Neuronal stem cell (in vitro differentiated cells): Measurements from ENCODE around the gene SYNDIG1.

ENCODE experiments used
- DNase-seq: peaks from one replicate; pipeline ENCODE4 v3.0.0-alpha.2; 2013; ENCODE audit warnings: low spot score
- H2AFZ ChIP-seq: one replicate; pipeline ENCODE4 v1.6.1; 2013; ENCODE audit warnings: mild to moderate bottlenecking, low read length, inconsistent platforms
- H2AK5ac ChIP-seq: 2 replicates; pipeline ENCODE4 v1.6.1; 2013; ENCODE audit warnings: low read depth, mild to moderate bottlenecking, inconsistent platforms, low read length, moderate library complexity, mixed read lengths
- H2BK120ac ChIP-seq: 2 replicates; pipeline ENCODE4 v1.6.1; 2013; ENCODE audit warnings: low read depth, mild to moderate bottlenecking, inconsistent platforms, low read length, moderate library complexity, mixed read lengths
- H2BK12ac ChIP-seq: one replicate; pipeline ENCODE4 v1.6.1; 2013; ENCODE audit warnings: low read length, inconsistent platforms
- H2BK15ac ChIP-seq: 2 replicates; pipeline ENCODE4 v1.6.1; 2013; ENCODE audit warnings: mild to moderate bottlenecking, low read length, inconsistent platforms, mixed read lengths
- H2BK5ac ChIP-seq: one replicate; pipeline ENCODE4 v1.6.1; 2013; ENCODE audit warnings: inconsistent platforms, mild to moderate bottlenecking, low read length, moderate library complexity
- H3K14ac ChIP-seq: one replicate; pipeline ENCODE4 v1.6.1; 2013; ENCODE audit warnings: low read length, inconsistent platforms
- H3K18ac ChIP-seq: 2 replicates; pipeline ENCODE4 v1.6.1; 2013; ENCODE audit warnings: low read length, inconsistent platforms
- H3K23ac ChIP-seq: 2 replicates; pipeline ENCODE4 v1.6.1; 2013; ENCODE audit warnings: low read depth, mild to moderate bottlenecking, mixed read lengths, low read length, inconsistent platforms; ENCODE audit not compliant: poor library complexity
- H3K27ac ChIP-seq: replicated peaks from 3 replicates; pipeline ENCODE4 v1.5.1; 2013; ENCODE audit warnings: low read length, inconsistent platforms
- H3K27me3 ChIP-seq, 3 experiments: 2 replicates each; pipeline ENCODE4 v1.6.1; 2013; ENCODE audit warnings: low read length in 3 of 3, mild to moderate bottlenecking in 2 of 3, inconsistent platforms in 1 of 3, low read depth in 1 of 3, mixed read lengths in 1 of 3, moderate library complexity in 1 of 3; ENCODE audit not compliant: control insufficient read depth in 3 of 3, insufficient read depth in 3 of 3
- H3K36me3 ChIP-seq, 2 donors: replicated peaks in 1 of 2; 2 replicates each; pipeline ENCODE4 v1.6.1; 2013; ENCODE audit warnings: low read length in 2 of 2; ENCODE audit not compliant: control insufficient read depth in 2 of 2, insufficient read depth in 2 of 2
- H3K4ac ChIP-seq: 2 replicates; pipeline ENCODE4 v1.6.1; 2013; ENCODE audit warnings: inconsistent platforms, mild to moderate bottlenecking, low read length, moderate library complexity
- H3K4me1 ChIP-seq, 2 donors: 1 replicate in 1 of 2; 2 replicates in 1 of 2; pipeline ENCODE4 v1.6.1; 2013; ENCODE audit warnings: low read length in 2 of 2, low read depth in 1 of 2; ENCODE audit not compliant: control insufficient read depth in 2 of 2, insufficient read depth in 1 of 2
- H3K4me2 ChIP-seq: one replicate; pipeline ENCODE4 v1.6.1; 2013; ENCODE audit warnings: mild to moderate bottlenecking, low read length, inconsistent platforms; ENCODE audit not compliant: insufficient read depth, poor library complexity, severe bottlenecking
- H3K4me3 ChIP-seq, 2 donors: 2 replicates each; pipeline ENCODE4 v1.5.1; 2013; ENCODE audit warnings: low read length in 2 of 2, mild to moderate bottlenecking in 2 of 2, inconsistent platforms in 1 of 2, moderate library complexity in 1 of 2
- H3K79me1 ChIP-seq: one replicate; pipeline ENCODE4 v1.6.1; 2013; ENCODE audit warnings: low read depth, mild to moderate bottlenecking, inconsistent platforms, low read length, moderate library complexity
- H3K9ac ChIP-seq: one replicate; pipeline ENCODE4 v1.6.1; 2013; ENCODE audit warnings: mild to moderate bottlenecking, low read depth, low read length, inconsistent platforms; ENCODE audit not compliant: poor library complexity
- H3K9me3 ChIP-seq, 2 donors: replicated peaks in 1 of 2; 2 replicates each; pipeline versions ENCODE3 to v1.6.1; 2013; ENCODE audit warnings: low read length in 2 of 2, mild to moderate bottlenecking in 2 of 2, inconsistent platforms in 1 of 2, low read depth in 1 of 2, mixed read lengths in 1 of 2, moderate library complexity in 1 of 2; ENCODE audit not compliant: control insufficient read depth in 2 of 2, insufficient read depth in 1 of 2
- H4K8ac ChIP-seq: one replicate; pipeline ENCODE4 v1.6.1; 2013; ENCODE audit warnings: low read depth, mild to moderate bottlenecking, inconsistent platforms, low read length, moderate library complexity
- H4K91ac ChIP-seq: one replicate; pipeline ENCODE4 v1.6.1; 2013; ENCODE audit warnings: low read length, low read depth, mild to moderate bottlenecking, inconsistent platforms; ENCODE audit not compliant: poor library complexity
- WGBS, 2 donors: extraction: QIAGEN DNeasy Blood & Tissue Kit; methylation state at CpG; one replicate each; pipeline ENCODE4 v1.1.7; 2013; ENCODE audit warnings: missing lambda C conversion rate in 2 of 2, mixed read lengths in 1 of 2; ENCODE audit not compliant: insufficient read length in 2 of 2, insufficient replicate concordance in 1 of 2; ENCODE audit errors: extremely low coverage in 2 of 2; 5-methylcytosine and 5-hydroxymethylcytosine counted together

Gene SYNDIG1

GRCh38 chr20:24460712-24461111 lies 8.7 kb upstream of the SYNDIG1 start:
- Histone ChIP-seq H3K27ac (no peak overlapping the region), H2BK5ac (no peak overlapping the region), H3K4me2 (no peak overlapping the region), H4K91ac (no peak overlapping the region), H3K14ac (no peak overlapping the region), H2BK12ac (no peak overlapping the region), H3K4ac (no peak overlapping the region), H3K18ac (no peak overlapping the region), H2AK5ac (no peak overlapping the region), H3K23ac (no peak overlapping the region), H2BK15ac (no peak overlapping the region), H3K9ac (no peak overlapping the region), H3K36me3 (no peaks in the 10 kb centered on the region), H3K27me3 (no peaks in the 10 kb centered on the region), H3K4me3 (no peak overlapping the region), H4K8ac (no peak overlapping the region), H3K79me1 (no peaks in the 10 kb centered on the region), H3K9me3 (no peaks in the 10 kb centered on the region), H2AFZ (no peak overlapping the region), H2BK120ac (no peak overlapping the region), H3K4me1 (peaks cover 0 to 32% of the 10 kb centered on the region in 2 donors)
- no CpG with 5 or more reads among the region's 7 CpGs for WGBS, 2 donors
- DNase-seq: no peak

- Histone ChIP-seq H2AFZ (no peak overlapping the region), H3K4me2 (no peak overlapping the region), H3K27ac (no peak overlapping the region), H3K4ac (no peak overlapping the region), H2AK5ac (peak overlapping the region; percentile 72), H3K4me3 (no peak overlapping the region), H4K91ac (no peak overlapping the region), H2BK5ac (no peak overlapping the region), H3K18ac (peak overlapping the region; percentile 34), H3K36me3 (no peaks in the 10 kb centered on the region), H3K4me1 (peaks cover 0 to 28% of the 10 kb centered on the region in 2 donors), H2BK15ac (no peak overlapping the region), H2BK12ac (no peak overlapping the region), H3K79me1 (no peaks in the 10 kb centered on the region), H3K23ac (no peak overlapping the region), H3K27me3 (peaks cover 0 to 3% (median 0%) of the 10 kb centered on the region in 3 experiments), H3K9me3 (no peaks in the 10 kb centered on the region), H2BK120ac (no peak overlapping the region), H3K14ac (no peak overlapping the region), H3K9ac (no peak overlapping the region), H4K8ac (no peak overlapping the region)
- no CpG with 5 or more reads among the region's 3 CpGs for WGBS, 2 donors
- DNase-seq: no peak
Measured at GRCh38 chr20:24461848-24462247, 7.6 kb upstream of the SYNDIG1 start.

- Histone ChIP-seq H3K23ac (no peak overlapping the region), H3K9ac (no peak overlapping the region), H2AK5ac (no peak overlapping the region), H3K4me1 (peaks cover 0 to 27% of the 10 kb centered on the region in 2 donors), H3K27ac (no peak overlapping the region), H3K36me3 (no peaks in the 10 kb centered on the region), H3K4me3 (no peak overlapping the region), H3K4ac (no peak overlapping the region), H2BK15ac (no peak overlapping the region), H3K18ac (no peak overlapping the region), H3K27me3 (peaks cover 0 to 10% (median 0%) of the 10 kb centered on the region in 3 experiments), H3K9me3 (no peaks in the 10 kb centered on the region), H4K8ac (no peak overlapping the region), H2BK120ac (no peak overlapping the region), H3K79me1 (no peaks in the 10 kb centered on the region), H4K91ac (no peak overlapping the region), H2BK12ac (no peak overlapping the region), H2BK5ac (no peak overlapping the region), H3K4me2 (no peak overlapping the region), H2AFZ (no peak overlapping the region), H3K14ac (no peak overlapping the region)
- peak; percentile 30 for DNase-seq
- no CpG with 5 or more reads among the region's 4 CpGs for WGBS, 2 donors
Measured at GRCh38 chr20:24462460-24463010, 6.9 kb upstream of the SYNDIG1 start.

DNA sequence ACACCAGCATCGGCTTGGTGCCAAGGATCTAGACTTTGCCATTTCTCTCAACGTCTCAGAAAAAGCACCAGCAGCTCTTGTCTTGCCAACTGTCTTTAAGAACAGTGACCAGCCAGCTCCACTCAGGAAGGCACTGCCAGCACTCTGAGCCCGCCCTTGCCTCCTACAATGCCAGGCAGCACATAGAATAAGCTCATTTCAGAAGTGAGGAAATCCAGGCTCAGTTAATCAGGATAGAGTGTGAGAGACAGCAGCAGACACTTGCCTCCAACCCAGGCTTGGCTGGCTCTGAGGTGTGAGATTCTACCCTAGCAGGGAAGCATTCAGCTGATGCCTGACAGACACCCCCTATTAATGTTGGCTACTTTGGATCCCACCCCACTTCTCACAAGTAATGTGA lies 4.3 kb upstream of the SYNDIG1 start:
- Histone ChIP-seq H2BK120ac (no peak overlapping the region), H3K9me3 (no peaks in the 10 kb centered on the region), H3K4me3 (no peak overlapping the region), H4K8ac (no peak overlapping the region), H2BK15ac (no peak overlapping the region), H3K27me3 (peaks cover 0 to 35% (median 4%) of the 10 kb centered on the region in 3 experiments), H2AK5ac (no peak overlapping the region), H3K4ac (no peak overlapping the region), H3K27ac (no peak overlapping the region), H3K4me2 (no peak overlapping the region), H3K9ac (no peak overlapping the region), H3K18ac (no peak overlapping the region), H4K91ac (no peak overlapping the region), H3K4me1 (peaks cover 2 to 24% of the 10 kb centered on the region in 2 donors), H2AFZ (no peak overlapping the region), H3K14ac (no peak overlapping the region), H3K23ac (no peak overlapping the region), H3K79me1 (no peaks in the 10 kb centered on the region), H2BK12ac (no peak overlapping the region), H2BK5ac (no peak overlapping the region), H3K36me3 (no peaks in the 10 kb centered on the region)
- no CpG with 5 or more reads among the region's 3 CpGs for WGBS, 2 donors
- DNase-seq: no peak
